ENCODE data around the gene PDE8A.

Gene PDE8A

GRCh38 chr15:85064710-85065109 lies 83.1 kb downstream of the PDE8A start:
- Histone ChIP-seq H3K9me3 (ENCODE audit: insufficient read depth, low read length) (no peaks in the 10 kb centered on the region), H2AFZ (ENCODE audit: low read depth, low read length, severe bottlenecking) (no peak overlapping the region), H3K9me2 (replicated peaks; ENCODE audit: insufficient read depth, low read length) (no peaks in the 10 kb centered on the region), H3K4me3 (ENCODE audit: insufficient read depth, low read length, poor library complexity, severe bottlenecking) (no peak overlapping the region), H3F3A (ENCODE audit: insufficient read depth) (no peaks in the 10 kb centered on the region), H3K4me2 (ENCODE audit: low read depth, low read length, poor library complexity, severe bottlenecking) (no peak overlapping the region), H4K20me1 (ENCODE audit: low read depth, low read length) (no peaks in the 10 kb centered on the region), H3K27me3 (ENCODE audit: low read length) (no peaks in the 10 kb centered on the region), H3K9ac (ENCODE audit: low read length) (no peak overlapping the region), H3K79me2 (ENCODE audit: insufficient read depth, low read length) (no peaks in the 10 kb centered on the region), H3K36me3 (ENCODE audit: low read length) (no peaks in the 10 kb centered on the region), H3K27ac (ENCODE audit: low read depth, low read length) (no peak overlapping the region)
- no peak for TF ChIP-seq EZH2phosphoT487 (conservative IDR thresholded peaks at IDR 0.05; ENCODE audit: low read length)
- TF ChIP-seq CTCF (IDR thresholded peaks at IDR 0.05; ENCODE audit: insufficient read depth, low read length, poor library complexity, severe bottlenecking): no peak

GRCh38 chr15:85071061-85071460 lies 89.4 kb downstream of the PDE8A start:
- Histone ChIP-seq H3K79me2 (ENCODE audit: insufficient read depth, low read length) (no peaks in the 10 kb centered on the region), H3K27me3 (ENCODE audit: low read length) (no peaks in the 10 kb centered on the region), H3K4me2 (ENCODE audit: low read depth, low read length, poor library complexity, severe bottlenecking) (no peak overlapping the region), H3K9me3 (ENCODE audit: insufficient read depth, low read length) (no peaks in the 10 kb centered on the region), H3F3A (ENCODE audit: insufficient read depth) (no peaks in the 10 kb centered on the region), H3K4me3 (ENCODE audit: insufficient read depth, low read length, poor library complexity, severe bottlenecking) (no peak overlapping the region), H3K9ac (ENCODE audit: low read length) (no peak overlapping the region), H3K36me3 (ENCODE audit: low read length) (no peaks in the 10 kb centered on the region), H2AFZ (ENCODE audit: low read depth, low read length, severe bottlenecking) (no peak overlapping the region), H3K9me2 (replicated peaks; ENCODE audit: insufficient read depth, low read length) (no peaks in the 10 kb centered on the region), H3K27ac (ENCODE audit: low read depth, low read length) (no peak overlapping the region), H4K20me1 (ENCODE audit: low read depth, low read length) (no peaks in the 10 kb centered on the region)
- TF ChIP-seq EZH2phosphoT487 (conservative IDR thresholded peaks at IDR 0.05; ENCODE audit: low read length) (no peak), CTCF (IDR thresholded peaks at IDR 0.05; ENCODE audit: insufficient read depth, low read length, poor library complexity, severe bottlenecking) (no peak)

- H3K36me3 ChIP-seq (ENCODE audit: low read length): no peaks in the 10 kb centered on the region
- H3K27ac ChIP-seq (ENCODE audit: low read depth, low read length): no peak overlapping the region
- no peaks in the 10 kb centered on the region for H3F3A ChIP-seq (ENCODE audit: insufficient read depth)
- no peaks in the 10 kb centered on the region for H3K27me3 ChIP-seq (ENCODE audit: low read length)
- no peaks in the 10 kb centered on the region for H3K79me2 ChIP-seq (ENCODE audit: insufficient read depth, low read length)
- TF ChIP-seq CTCF (IDR thresholded peaks at IDR 0.05; ENCODE audit: insufficient read depth, low read length, poor library complexity, severe bottlenecking): no peak
- TF ChIP-seq EZH2phosphoT487 (conservative IDR thresholded peaks at IDR 0.05; ENCODE audit: low read length): no peak
- no peak overlapping the region for H3K4me3 ChIP-seq (ENCODE audit: insufficient read depth, low read length, poor library complexity, severe bottlenecking)
- no peak overlapping the region for H3K9ac ChIP-seq (ENCODE audit: low read length)
- H4K20me1 ChIP-seq (ENCODE audit: low read depth, low read length): no peaks in the 10 kb centered on the region
- no peak overlapping the region for H3K4me2 ChIP-seq (ENCODE audit: low read depth, low read length, poor library complexity, severe bottlenecking)
- H3K9me2 ChIP-seq (replicated peaks; ENCODE audit: insufficient read depth, low read length): no peaks in the 10 kb centered on the region
- no peak overlapping the region for H2AFZ ChIP-seq (ENCODE audit: low read depth, low read length, severe bottlenecking)
- H3K9me3 ChIP-seq (ENCODE audit: insufficient read depth, low read length): no peaks in the 10 kb centered on the region
Observed at GRCh38 chr15:85071504-85071903, 89.8 kb downstream of the PDE8A start.
